ENCODE results near the gene MGAT5.

MGAT5 gene

GRCh38 chr2:134490559-134490958 is 236.7 kb downstream of the MGAT5 start:
- DNase-seq (ENCODE audit: extremely low read depth, low read depth): no peak
- no peak for TF ChIP-seq CTCF (IDR thresholded peaks at IDR 0.05; ENCODE audit: low read depth, low read length)

- DNase-seq (ENCODE audit: extremely low read depth, low read depth): no peak
- TF ChIP-seq CTCF (IDR thresholded peaks at IDR 0.05; ENCODE audit: low read depth, low read length): no peak
Measured at GRCh38 chr2:134491022-134491421, 237.2 kb downstream of the MGAT5 start.

- no peak for TF ChIP-seq CTCF (IDR thresholded peaks at IDR 0.05; ENCODE audit: low read depth, low read length)
- no peak for DNase-seq (ENCODE audit: extremely low read depth, low read depth)
Measured at GRCh38 chr2:134491771-134492441, 238.0 kb downstream of the MGAT5 start.

GRCh38 chr2:134493797-134494196 is 239.9 kb downstream of the MGAT5 start:
- no peak for TF ChIP-seq CTCF (IDR thresholded peaks at IDR 0.05; ENCODE audit: low read depth, low read length)
- no peak for DNase-seq (ENCODE audit: extremely low read depth, low read depth)

GRCh38 chr2:134498654-134499053 is 244.8 kb downstream of the MGAT5 start:
- TF ChIP-seq CTCF (IDR thresholded peaks at IDR 0.05; ENCODE audit: low read depth, low read length): no peak
- no peak for DNase-seq (ENCODE audit: extremely low read depth, low read depth)

- no peak for TF ChIP-seq CTCF (IDR thresholded peaks at IDR 0.05; ENCODE audit: low read depth, low read length)
- no peak for DNase-seq (ENCODE audit: extremely low read depth, low read depth)
Measured at GRCh38 chr2:134499307-134499926, 245.5 kb downstream of the MGAT5 start.

GRCh38 chr2:134500211-134500935 is 246.5 kb downstream of the MGAT5 start:
- DNase-seq (ENCODE audit: extremely low read depth, low read depth): no peak
- TF ChIP-seq CTCF (IDR thresholded peaks at IDR 0.05; ENCODE audit: low read depth, low read length): no peak
